Activated CD8-positive, alpha-beta memory T cell treated with anti-CD3 and anti-CD28 coated beads, Interleukin-2, amount 50 U/mL, for 24 hours (primary cell): ENCODE measurements around the gene SAMD4A.

Source experiments
- DNase-seq: peaks from one replicate; pipeline ENCODE4 v3.0.0-alpha.2; 2020; ENCODE audit errors: extremely low read depth

SAMD4A gene

DNA sequence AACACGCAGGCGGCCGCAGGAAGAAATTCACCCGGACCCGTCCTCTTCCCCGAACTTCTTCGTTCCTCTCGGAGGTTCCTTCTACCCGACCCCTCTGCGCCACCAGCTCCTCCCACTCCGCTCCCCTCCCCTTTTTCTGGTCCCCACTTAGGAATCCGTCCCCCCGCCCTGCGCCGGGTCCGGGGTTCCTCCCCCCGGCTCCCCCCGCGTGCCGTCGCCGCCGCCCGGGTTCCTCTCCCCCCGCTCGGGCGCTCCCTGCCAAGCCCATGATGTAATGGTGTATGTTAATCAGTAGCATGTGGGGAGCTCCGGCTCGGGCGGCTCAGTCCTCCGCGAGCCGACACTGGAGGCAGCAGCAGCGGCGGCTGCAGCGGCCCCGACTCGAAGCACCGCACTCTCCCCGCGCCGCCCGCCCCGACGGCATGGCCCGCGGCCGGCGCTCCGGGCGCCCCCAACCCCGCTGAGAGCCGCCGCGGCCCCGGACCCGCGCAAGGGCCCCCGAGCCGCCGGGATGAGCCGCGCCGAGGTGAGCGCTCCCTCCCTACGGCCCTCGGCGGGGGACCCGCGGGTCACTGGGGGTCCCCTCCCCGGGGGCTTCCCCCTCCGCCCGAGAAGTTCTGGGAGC, 1.0 kb upstream of the SAMD4A start:
- no peak for DNase-seq

DNA sequence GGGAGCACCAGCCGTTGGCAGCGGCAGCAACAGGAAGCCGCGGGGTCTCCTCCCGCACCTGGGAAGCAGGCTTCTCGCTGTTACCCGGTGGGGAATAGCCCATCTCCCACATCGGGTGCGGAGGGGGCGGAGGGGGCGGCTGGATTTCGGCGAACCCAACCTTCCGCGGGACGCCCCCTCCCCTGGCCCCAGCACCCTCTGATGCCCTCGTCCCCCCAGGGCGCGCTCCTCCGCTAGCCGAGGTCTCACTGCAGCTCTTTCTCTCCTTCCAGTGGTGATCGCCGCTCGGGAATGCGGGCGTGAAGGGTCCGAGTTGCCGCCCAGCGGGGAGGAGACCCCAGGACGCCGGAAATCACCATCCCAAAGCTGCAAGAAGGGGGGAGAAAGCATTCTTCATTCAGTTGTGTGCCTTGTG, 303 bp downstream of the SAMD4A start:
- DNase-seq = no peak

DNA sequence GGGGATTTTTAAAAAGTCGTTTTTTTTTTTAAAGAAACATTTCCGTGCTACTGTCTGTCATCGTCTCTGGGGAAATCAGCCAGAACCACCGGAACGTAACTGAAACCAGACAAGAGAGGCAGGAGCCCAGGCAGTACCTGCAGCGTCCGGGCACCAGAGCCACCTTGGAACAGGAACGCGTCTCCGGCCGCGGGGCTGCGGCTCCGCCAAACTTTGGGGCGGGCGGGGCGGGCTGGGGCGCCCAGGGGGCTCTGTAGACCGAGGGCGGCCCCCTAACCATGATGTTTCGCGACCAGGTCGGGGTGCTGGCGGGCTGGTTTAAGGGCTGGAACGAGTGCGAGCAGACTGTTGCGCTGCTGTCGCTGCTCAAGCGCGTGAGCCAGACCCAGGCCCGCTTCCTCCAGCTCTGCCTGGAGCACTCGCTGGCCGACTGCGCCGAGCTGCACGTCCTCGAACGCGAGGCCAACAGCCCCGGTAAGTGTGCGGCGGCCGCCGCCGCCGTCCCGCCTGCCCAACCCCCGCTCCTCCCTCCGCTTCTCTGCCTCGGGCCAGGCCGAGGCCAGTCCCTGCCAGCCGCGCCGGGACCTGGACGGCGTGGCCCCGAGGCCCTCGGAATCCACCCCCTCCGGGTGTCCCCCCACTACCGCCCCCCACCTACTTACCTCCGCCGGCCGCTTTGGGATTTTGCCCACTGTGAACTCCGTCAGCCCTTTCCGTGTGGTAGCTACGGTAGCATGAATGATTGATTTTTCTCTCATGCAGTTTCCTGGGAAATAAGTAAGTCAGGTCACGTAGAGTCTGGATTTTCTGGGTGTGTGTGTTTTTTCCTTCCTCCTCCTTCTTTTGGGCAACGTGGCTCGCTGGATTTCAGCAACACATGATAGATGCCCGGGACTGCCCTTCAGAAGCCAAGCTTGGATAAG, 972 bp downstream of the SAMD4A start:
- no peak for DNase-seq

DNA sequence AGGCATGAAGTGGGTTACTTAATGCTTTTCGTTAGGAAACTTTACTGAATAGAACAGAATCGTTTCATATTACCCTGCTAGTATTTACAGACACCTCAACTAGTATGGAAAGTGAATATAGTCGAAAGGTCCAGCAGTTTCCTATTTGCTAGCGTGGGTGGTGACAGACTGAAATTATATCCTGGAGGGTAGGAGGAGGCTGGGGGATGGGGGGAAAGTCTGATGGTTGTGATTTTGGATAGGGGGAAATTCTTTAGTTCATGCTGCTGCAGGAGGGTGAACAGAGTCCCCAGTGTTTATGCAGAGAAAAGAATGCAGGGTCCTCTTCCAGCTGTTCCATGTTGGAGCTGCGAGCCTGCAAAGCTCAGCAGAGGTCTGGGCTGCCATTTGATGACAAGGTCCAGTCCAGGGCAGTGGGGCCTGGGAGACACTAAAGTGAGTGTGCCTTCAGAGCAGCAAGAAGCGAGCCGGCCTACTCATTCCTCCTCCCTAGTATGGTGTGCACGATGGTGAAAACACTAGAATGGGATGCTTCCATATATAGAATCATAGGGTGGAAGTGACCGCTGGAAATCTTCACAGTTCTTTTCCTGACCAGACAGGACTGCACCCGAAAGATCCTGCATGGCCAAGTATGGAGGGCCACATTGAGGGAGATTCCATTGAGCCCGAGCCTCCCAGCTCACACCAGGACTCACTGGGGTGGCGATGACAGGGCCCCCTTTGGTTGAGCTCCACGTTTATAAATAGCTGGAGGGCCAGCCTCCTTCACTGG, 2.1 kb downstream of the SAMD4A start:
- no peak for DNase-seq

DNA sequence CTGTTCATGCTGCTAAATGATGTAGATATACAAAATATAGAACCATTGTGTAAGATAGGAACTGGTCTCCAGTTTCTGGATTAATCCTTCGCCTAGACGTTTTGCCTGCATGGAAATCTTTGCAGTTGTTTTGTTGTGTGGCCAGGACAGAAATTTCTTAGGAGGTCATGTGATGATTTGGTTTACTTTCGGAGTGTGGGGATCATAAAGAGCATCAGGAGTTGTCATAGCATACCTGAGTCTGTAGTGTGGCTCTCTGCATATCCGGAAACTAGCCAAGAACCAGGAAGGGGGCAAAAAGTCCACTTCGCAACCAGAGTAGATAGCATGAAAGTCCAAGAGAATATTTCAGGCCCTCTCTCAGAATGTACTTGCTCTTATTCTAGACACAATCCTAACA, 3.1 kb downstream of the SAMD4A start:
- no peak for DNase-seq

DNA sequence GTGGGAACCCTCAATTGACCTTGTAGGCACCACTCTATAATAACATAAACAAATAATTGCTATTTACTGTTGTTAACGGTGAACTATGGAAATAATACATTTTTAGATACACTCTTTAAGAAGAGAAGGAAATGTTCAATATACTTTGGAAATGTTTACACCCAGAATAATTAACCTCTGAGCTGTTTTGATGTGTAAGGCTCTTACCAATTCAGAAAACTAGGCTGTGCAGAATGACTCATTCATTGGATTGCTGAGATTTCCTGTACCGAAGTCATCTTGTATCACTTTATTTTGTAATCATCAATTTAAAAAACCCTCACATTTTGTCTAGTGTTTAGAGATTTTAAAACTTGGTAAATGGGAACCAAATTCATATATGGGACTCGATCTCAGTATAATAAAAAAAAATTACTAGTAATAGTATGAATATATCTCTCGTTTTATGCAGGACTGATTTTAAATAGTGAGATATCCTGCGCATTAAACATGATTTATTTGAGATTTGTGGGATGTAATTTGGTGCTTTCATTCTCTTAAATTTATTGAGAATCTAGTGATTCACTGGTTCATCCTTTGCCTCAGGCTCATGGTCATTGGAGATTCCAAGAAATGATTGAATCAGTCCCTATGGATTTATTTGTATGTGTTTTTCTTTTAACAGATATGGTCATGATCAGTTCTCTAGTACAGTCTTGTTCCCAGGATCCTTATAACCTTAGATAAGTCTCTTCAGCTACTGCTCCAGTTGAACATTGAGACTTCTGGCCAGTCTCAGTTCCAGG, 3.9 kb downstream of the SAMD4A start:
- no peak for DNase-seq

DNA sequence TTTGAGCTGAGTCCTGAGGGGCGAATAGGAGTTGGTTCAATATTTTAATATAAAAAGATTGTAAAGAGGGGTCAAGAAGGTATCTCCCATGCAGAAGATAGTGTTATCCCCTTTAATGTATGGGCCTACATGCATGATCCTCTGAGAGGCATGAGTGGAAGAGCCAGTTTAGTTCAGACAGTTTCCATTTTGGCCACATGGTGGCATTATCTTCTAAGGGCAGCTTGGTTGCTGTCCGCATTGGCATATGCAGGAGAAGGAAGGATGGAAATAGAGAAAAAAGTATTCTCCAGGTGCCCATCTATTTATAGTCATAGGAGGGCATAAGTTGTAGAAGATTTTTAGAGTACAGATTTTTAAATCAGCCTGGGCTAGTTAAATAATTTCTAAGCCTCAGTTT, 5.4 kb downstream of the SAMD4A start:
- no peak for DNase-seq

DNA sequence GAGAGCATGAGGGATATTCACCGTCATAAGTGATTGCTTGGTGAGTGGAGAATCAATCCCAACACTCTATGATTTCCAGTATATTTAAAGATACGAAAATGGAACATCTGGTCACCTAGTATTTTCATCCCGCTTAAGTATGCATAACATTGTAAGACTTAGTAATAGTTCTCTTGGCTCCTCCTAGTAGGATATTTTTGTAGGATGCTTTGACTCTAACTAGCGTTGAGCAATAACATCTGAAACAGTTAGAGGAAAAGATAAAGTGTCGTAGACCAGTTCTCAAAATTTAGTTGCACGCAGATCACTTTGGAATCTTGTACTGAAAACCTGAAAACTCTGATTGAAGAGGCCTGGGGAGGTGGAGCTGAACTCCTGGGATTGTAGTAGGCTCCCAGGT, 7.6 kb downstream of the SAMD4A start:
- no peak for DNase-seq

DNA sequence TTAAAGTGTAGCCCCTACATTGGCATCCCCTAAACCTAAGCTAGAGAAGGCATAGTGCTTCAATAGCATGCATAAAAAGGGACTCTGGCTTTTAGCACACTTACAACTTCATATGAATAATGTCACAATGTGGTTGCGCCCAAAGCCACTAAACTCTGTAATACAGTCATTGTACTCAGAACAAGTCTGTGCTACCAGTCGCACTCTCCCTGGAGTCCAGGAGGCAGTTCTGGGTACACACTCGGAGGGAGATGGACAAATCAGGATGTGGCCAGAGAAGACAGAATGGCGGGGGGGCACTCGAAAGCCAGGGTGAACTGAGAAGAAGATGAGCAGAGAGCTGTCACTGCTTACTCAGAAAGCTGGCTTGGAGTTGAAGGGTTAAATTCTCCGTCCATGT, 10.6 kb downstream of the SAMD4A start:
- no peak for DNase-seq

DNA sequence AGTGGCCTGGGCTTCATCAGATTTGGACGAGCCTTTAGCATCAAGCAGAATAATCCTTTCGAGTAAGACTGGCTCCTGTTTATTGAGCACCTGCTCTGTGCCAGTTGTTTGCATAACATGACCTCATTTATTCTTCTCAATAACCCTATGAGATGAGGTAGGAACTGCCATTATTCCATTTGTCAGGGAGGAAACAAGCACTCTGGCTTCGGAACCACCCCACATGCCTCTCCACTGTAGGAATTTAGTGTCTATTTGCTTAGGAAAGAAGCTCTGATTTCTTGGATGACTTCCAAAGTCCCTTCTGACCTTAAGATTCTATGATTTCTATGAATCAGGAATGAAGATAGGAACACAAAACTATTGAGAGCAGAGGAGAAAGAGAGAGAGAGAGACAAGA, 11.0 kb downstream of the SAMD4A start:
- no peak for DNase-seq

DNA sequence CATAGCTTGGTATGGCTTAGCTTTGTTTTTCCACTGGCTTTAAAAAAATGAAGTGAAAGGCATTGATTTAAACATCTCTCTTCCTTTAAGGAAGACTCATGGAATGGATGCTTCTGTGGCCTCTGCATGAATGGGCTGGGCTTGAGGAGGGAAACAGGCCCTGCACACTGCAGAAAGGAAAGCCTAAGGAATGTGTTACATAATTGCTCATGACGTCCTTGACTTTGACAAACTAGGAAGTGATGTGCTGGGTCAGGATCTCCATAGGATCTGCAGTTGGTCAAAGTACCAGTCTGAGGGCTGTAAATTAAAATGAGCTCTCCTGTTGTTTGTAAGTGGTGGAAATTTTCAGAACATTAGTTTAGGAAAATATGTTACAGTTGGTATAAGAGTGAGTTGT, 12.7 kb downstream of the SAMD4A start:
- no peak for DNase-seq

DNA sequence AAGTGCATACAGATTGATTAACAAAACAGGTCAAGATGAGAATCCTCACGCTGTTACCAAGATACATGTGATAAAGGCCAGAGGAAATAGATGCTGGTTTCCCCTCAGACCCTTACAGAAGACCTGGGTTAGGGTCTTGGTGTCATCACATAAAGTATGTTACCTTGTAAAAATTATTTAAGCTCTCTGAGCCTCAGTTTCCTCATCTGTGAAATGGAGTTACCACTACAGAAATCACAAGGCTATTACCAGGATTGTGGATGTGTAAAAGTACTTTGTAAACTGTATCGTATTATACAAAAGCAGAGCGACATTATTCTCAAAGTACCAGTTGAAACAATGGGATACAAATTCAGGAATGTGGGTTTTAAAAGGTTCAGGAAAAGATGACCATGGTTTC, 14.0 kb downstream of the SAMD4A start:
- no peak for DNase-seq

DNA sequence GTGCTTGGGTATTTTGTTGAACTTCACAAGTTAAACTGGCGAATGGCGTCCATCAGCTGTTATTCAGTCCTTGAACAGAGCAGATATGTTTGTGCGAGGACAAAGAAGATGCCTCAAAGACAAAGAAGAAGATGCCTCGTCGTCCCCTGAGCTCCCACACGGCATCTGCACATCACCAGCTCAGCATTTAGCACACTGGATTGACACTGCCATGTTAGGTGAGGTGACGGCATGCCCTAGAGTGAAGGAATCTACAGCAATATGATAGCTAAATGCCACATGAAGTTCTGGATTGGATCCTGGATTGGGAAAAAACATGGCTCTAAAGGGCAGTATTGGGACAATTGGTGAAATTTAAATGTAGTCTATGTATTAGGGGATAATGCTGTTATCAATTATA, 15.4 kb downstream of the SAMD4A start:
- DNase-seq = no peak

DNA sequence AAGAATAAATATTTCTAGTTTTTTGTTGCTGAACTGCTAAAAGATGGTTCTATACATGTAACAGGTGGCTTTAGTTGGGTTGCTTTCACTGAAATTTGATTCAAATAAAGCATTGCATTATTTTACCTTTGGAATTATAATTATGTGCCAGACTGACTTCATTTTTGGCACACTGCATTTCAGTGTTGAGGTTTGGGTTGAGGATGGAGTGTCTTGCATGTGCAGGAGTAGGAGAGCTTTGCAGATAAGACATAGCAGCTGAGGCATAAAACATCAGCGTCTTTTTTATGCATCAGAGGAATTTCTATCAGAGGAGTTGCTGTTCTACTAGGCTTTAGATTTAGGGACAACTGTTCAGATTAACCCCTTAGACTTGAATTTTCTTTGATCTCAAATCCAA, 17.2 kb downstream of the SAMD4A start:
- DNase-seq = no peak

DNA sequence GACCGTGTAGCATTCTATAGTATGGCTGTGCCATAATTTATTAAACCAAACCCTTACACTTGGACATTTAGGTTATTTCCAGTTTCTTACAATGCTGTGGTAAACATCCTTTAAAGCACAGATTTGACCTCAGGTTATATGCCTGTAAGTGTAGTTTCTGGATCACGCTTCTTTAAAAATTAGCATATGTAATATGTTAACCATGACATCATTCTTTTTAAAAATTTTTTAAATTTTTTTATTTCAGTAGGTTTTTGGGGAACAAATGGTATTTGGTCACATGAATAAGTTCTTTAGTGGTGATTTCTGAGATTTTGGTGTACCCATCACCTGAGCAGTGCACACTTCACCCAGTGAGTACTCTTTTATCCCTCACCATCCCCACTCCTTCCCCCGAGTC, 18.3 kb downstream of the SAMD4A start:
- DNase-seq = no peak

DNA sequence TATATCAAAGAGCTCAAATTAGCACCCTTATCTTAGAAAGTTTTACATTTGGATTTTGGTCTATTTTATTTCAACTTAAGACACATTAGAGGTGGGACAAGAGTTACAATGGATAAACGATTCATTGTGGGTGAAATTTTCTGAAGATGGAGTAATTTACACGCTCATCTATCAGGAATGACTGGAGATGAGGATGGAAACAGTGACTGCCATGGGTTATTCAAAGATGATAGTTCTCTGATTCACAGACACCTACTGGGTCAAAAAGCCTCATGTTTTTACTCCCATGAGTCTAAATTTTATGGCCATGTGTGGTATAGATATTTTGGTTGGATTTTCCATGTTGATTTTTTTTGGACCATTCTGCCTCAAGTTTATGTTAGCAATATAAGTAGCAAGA, 22.1 kb downstream of the SAMD4A start:
- no peak for DNase-seq

DNA sequence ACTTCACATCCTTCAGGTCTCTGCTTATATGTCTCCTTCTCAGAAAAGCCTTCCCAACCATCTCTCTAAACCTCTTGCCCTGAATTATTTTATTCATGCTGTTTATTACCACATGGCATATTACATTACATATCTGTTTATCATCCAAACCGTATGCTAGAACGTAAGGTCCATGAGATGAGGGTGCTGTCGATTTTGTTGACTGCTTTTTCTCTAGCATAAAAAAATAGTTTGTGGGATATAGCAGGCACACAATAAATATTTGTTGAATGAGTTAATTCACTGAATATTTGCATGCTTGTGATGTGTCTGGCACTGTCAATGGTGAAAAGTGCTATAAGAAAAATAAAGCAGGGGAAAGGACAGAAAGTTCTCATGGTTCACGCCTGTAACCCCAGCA, 22.9 kb downstream of the SAMD4A start:
- no peak for DNase-seq

DNA sequence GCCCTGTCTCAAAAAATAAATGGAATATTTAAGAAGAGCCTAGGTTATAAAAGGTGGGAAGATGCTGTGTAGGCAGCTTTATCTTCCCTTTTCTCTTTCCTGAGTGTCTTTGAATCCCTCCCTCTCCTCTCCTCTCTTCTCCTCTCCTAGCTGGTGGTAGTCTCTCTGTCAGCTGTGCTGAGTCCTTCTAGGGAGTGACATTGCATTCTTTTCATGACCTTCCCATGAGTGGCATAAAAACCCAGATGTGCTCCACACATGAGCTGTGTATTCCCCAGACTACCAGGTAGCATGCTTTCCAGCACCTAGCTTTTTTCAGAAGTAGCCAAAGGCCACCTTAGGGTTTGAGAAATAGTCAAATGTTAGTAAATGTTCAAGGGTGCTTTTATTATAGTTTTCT, 23.6 kb downstream of the SAMD4A start:
- DNase-seq = no peak

DNA sequence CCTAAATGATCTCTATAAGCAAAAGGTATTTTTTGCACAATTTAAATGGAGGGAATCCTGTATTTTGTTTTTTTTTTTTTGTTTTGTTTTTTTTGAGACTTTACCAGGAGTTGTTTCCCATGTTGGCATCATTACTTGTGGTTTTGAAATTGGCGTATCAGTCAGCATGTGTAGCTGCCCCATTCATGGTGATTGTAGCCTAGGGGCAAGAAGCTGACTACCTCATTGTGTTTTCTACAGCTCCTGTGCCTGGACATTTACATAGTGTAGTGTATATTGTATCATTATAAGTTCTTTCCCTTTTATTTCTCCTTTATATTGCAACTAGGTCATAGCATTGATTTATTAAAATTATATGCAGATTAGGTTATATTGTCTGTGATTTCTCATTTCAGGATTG, 24.5 kb downstream of the SAMD4A start:
- no peak for DNase-seq

DNA sequence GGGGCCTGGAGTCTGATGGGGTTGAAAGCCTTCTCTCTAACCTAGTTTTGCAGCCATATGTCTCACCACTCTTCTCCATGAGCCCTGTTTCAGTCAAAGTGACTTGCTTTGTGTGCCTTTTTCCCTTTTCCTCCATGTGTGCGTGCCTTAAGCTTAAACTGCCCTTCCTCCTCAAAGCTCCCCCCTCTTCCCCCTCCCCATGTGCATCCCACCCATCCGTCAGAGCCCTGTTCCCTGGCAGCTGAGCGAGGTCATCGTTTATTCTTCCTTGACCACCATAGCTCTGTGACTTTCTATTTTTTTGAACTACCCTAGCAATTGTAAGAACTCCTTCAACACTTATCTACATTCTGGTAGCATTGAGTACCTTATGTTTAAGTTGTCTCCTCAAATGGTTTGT, 24.9 kb downstream of the SAMD4A start:
- DNase-seq = no peak

DNA sequence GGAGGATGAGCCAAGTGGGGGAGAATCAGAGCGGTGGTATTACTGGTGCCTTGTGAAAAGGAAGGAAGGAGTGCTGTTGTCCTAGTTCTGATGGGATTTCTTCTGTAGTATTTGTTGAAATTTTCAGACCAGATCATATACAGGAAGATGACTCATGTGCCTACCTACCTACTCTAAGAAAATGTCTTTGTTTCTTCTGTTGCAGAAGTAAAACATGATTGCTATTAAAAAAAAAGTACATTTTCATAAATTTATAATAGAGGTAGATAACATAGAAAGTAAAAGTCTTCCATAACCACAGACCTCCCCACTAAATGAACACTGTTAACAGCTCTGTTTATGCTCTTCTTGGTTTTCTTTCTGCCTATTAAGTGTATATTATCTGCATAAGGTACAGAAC, 26.9 kb downstream of the SAMD4A start:
- no peak for DNase-seq

DNA sequence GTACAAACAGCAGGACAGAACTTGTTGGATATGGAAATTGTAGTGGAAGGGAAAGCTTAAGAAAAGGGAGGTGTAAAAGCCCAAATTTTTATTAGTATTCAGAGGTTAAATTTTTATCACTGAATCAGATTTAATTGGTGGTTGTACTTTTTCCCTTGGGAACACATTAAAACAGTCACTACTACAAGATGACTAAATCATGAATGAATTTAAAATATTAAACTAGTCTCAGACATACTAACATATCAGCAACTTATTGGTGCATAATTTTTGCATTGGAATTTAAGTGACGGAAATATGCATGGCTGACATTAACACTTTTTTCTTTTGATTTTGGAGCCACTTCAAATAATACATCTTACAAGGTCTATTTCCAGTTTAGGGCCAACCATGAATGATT, 27.6 kb downstream of the SAMD4A start:
- DNase-seq = no peak
